GM12878 (cell line): ENCODE measurements around the gene MFSD12. TPM values are rescaled to one million over a fixed set of nuclear protein-coding genes. Genes with fewer than 3 reads are reported as not detected.

Experiments used
- ATAC-seq: fragments of 200-7000 bp; cut with Tn5 transposase; 3 replicates; pipeline ENCODE4 v1.9.1; 2020; ENCODE audit warnings: mild to moderate bottlenecking, moderate library complexity
- BruUV-seq: library from RNA; stranded (reverse); fragments of 400-500 nt; replicated peaks from 2 replicates; lab custom pipeline; 2021; lab: Mats Ljungman, UMichigan
- CTCF ChIA-PET: fragments of 300-600 bp; sonication (Branson Sonifier 250); formaldehyde crosslinking; extraction: SDS; loops from one replicate; lab custom pipeline; 2021; ENCODE audit warnings: inconsistent platforms; lab: Yijun Ruan, JAX
- POLR2A ChIA-PET: fragments of 350-600 bp; formaldehyde crosslinking; extraction: SDS; loops from one replicate; lab custom pipeline; 2021; ENCODE audit warnings: inconsistent platforms; lab: Charles Lee
- RAD21 ChIA-PET: fragments of 300-600 bp; sonication (Branson Sonifier 250); formaldehyde crosslinking; loops from one replicate; lab custom pipeline; 2023; ENCODE audit warnings: antibody characterized with exemption; ENCODE audit not compliant: unreplicated experiment; lab: Charles Lee
- SMC1A ChIA-PET: fragments of 300-600 bp; sonication (Branson Sonifier 250); formaldehyde crosslinking; loops from one replicate; lab custom pipeline; 2023; ENCODE audit not compliant: unreplicated experiment, uncharacterized antibody; lab: Charles Lee
- DNase-seq: peaks from one replicate; pipeline ENCODE4 v3.0.0-alpha.2; 2011; ENCODE audit warnings: low read depth, low spot score
- FAIRE-seq: peaks from 3 replicates; lab custom pipeline; 2011; peaks lifted over from hg19 to GRCh38; lab: Jason Lieb, UNC
- H2AFZ ChIP-seq: 2 replicates; pipeline ENCODE4 v1.6.0; 2011; ENCODE audit warnings: low read depth, low read length, control low read depth; ENCODE audit not compliant: control insufficient read depth
- H3K27ac ChIP-seq: 2 replicates; pipeline ENCODE4 v1.5.1; 2011; ENCODE audit warnings: control low read depth; ENCODE audit not compliant: control insufficient read depth, insufficient read depth
- H3K27me3 ChIP-seq, 2 experiments: replicated peaks in 1 of 2; 2 replicates each; pipeline versions ENCODE4 v1.6.0 to v1.6.1; 2011; ENCODE audit warnings: low read length in 1 of 2; ENCODE audit not compliant: control insufficient read depth in 2 of 2, insufficient read depth in 2 of 2
- H3K36me3 ChIP-seq, 2 experiments: 2 replicates each; pipeline ENCODE4 v1.5.1; 2011; ENCODE audit warnings: low read length in 1 of 2; ENCODE audit not compliant: control insufficient read depth in 2 of 2, insufficient read depth in 2 of 2
- H3K4me1 ChIP-seq: 2 replicates; pipeline ENCODE4 v1.6.1; 2011; ENCODE audit warnings: mild to moderate bottlenecking, low read length, moderate library complexity, mixed read lengths; ENCODE audit not compliant: control insufficient read depth, insufficient read depth
- H3K4me2 ChIP-seq: 2 replicates; pipeline ENCODE4 v1.6.0; 2011; ENCODE audit warnings: control low read depth; ENCODE audit not compliant: control insufficient read depth, insufficient read depth
- H3K4me3 ChIP-seq: fragments of 200-600 bp; sonication (generic); 2 replicates; pipeline ENCODE4 v1.5.1; 2016
- H3K79me2 ChIP-seq: 2 replicates; pipeline ENCODE4 v1.6.0; 2011; ENCODE audit warnings: low read length; ENCODE audit not compliant: control insufficient read depth, insufficient read depth
- H3K9ac ChIP-seq: 2 replicates; pipeline ENCODE4 v1.8.0; 2011; ENCODE audit warnings: low read length, control low read depth, mixed read lengths; ENCODE audit not compliant: control insufficient read depth, insufficient read depth
- H3K9me3 ChIP-seq: replicated peaks from 3 replicates; pipeline ENCODE4 v1.5.1; 2011; ENCODE audit warnings: mild to moderate bottlenecking, low read length; ENCODE audit not compliant: control insufficient read depth, insufficient read depth
- H4K20me1 ChIP-seq: 2 replicates; pipeline ENCODE4 v1.6.0; 2011; ENCODE audit not compliant: control insufficient read depth, insufficient read depth
- BHLHE40 ChIP-seq, 2 experiments: fragments of 450-650 bp in 1 of 2; IDR thresholded peaks; 2 replicates each; pipeline ENCODE4 v1.6.1; 2011 to 2017; ENCODE audit warnings: low read depth in 2 of 2, borderline replicate concordance in 1 of 2, improper control_type of control experiment in 1 of 2, low read length in 1 of 2, mild to moderate bottlenecking in 1 of 2
- CHD1 ChIP-seq: IDR thresholded peaks from 2 replicates; pipeline ENCODE4 v1.6.1; 2012; ENCODE audit warnings: low read depth, low read length, improper control_type of control experiment
- NBN ChIP-seq: fragments of 450-650 bp; IDR thresholded peaks from 2 replicates; pipeline ENCODE4 v1.6.1; 2016
- NFYB ChIP-seq: IDR thresholded peaks from 2 replicates; pipeline ENCODE4 v1.6.1; 2011; ENCODE audit warnings: low read depth, mild to moderate bottlenecking, low read length, improper control_type of control experiment, moderate library complexity; ENCODE audit not compliant: insufficient read depth
- NR2C1 ChIP-seq: fragments of 450-650 bp; IDR thresholded peaks from 2 replicates; pipeline ENCODE4 v1.6.1; 2017; ENCODE audit warnings: antibody characterized with exemption, mild to moderate bottlenecking, moderate library complexity
- SRF ChIP-seq, 2 experiments: IDR thresholded peaks; 2 replicates each; pipeline ENCODE4 v1.6.1; 2011; ENCODE audit warnings: low read depth in 2 of 2, low read length in 2 of 2, mild to moderate bottlenecking in 1 of 2, moderate library complexity in 1 of 2
- WRNIP1 ChIP-seq: IDR thresholded peaks from 2 replicates; pipeline ENCODE4 v1.6.1; 2011; ENCODE audit warnings: low read depth, low read length, improper control_type of control experiment, borderline replicate concordance
- ZZZ3 ChIP-seq: IDR thresholded peaks from 2 replicates; pipeline ENCODE4 v1.6.1; 2011; ENCODE audit warnings: low read depth; ENCODE audit not compliant: control insufficient read depth, insufficient read length
- WGBS: methylation state at CpG from one replicate; pipeline ENCODE4 v1.1.6; 2016; ENCODE audit warnings: low lambda C conversion rate; ENCODE audit not compliant: insufficient replicate concordance, insufficient coverage; ENCODE audit errors: missing lambda C conversion rate; 5-methylcytosine and 5-hydroxymethylcytosine counted together
- in situ Hi-C: fragments of 300-500 bp; cut with MboI; formaldehyde crosslinking; loops from 9 replicates; pipeline ENCODE4 v1.14.3; 2018; ENCODE audit warnings: mixed read lengths
- intact Hi-C: fragments of 100-400 bp; cut with micrococcal nuclease; formaldehyde crosslinking; loops from one replicate; pipeline ENCODE4 v1.14.2; 2022; ENCODE audit not compliant: unreplicated experiment
- polyA plus RNA-seq, 11 experiments: library from polyadenylated mRNA; depleted of rRNA in 4 of 11; unstranded in 6 of 11; stranded (reverse) in 5 of 11; fragments of >200 nt; fragmentation: Nextera tagmentation in 4 of 11; fragmentation: Illumina TruSeq in 1 of 11; extraction: Ambion mirVana in 4 of 11; extraction: Trizol in 1 of 11; gene quantifications; 1 replicate in 1 of 11; 2 replicates in 10 of 11; pipeline versions ENCODE4 v1.2.1 to v1.2.3, GENCODE V29; 2011 to 2016; ENCODE audit warnings: inconsistent platforms in 2 of 11, missing spikeins in 2 of 11, low read depth in 1 of 11
- total RNA-seq, 4 experiments: library from RNA; depleted of rRNA in 3 of 4; stranded (reverse); fragments of >200 nt in 3 of 4; fragmentation: Illumina TruSeq in 1 of 4; extraction: Trizol in 1 of 4; gene quantifications; 2 replicates each; pipeline versions ENCODE4 v1.2.1 to v1.2.3, GENCODE V29; 2013 to 2021

Gene MFSD12
- total and polyA plus RNA-seq, 10 of the 15 experiments (the other 5 are each of a cell fraction or from before 2014, with no cell fraction given) = 0.58 to 65.9 (median 16.8) TPM

GRCh38 chr19:3496392-3497273 lies 60.8 kb downstream of the MFSD12 start:
- no peaks in the 10 kb centered on the region; the same call in 2 of the 3 replicates for H3K9me3 ChIP-seq
- ATAC-seq (no peak), FAIRE-seq (no peak), DNase-seq (no peak)
- no peak overlapping the region for H2AFZ ChIP-seq
- peaks cover 2% of the 10 kb centered on the region; the same call in 1 of the 2 replicates for H3K4me1 ChIP-seq
- in situ Hi-C loops (no loop called here), intact Hi-C loops (no loop called here)
- H3K27me3 ChIP-seq = no peaks in the 10 kb centered on the region
- no peak overlapping the region for H3K4me3 ChIP-seq
- WGBS = 96% methylated on average over 32 of the region's 32 CpGs
- ChIA-PET CTCF (interaction anchor here (1.4 kb wide), 1 partner anchor 12 kb away, joined by 6 read pairs; no protein-coding TSS in a partner anchor), POLR2A (interaction anchor here (0.5 kb wide), 1 partner anchor 58 kb away, joined by 3 read pairs; no protein-coding TSS in a partner anchor), SMC1A (no interaction called here), RAD21 (no interaction called here)
- no TSS peak for BruUV-seq
- no peak overlapping the region for H3K27ac ChIP-seq
- H4K20me1 ChIP-seq = no peaks in the 10 kb centered on the region
- no peak overlapping the region for H3K9ac ChIP-seq
- peaks cover 6 to 17% of the 10 kb centered on the region in 2 experiments for H3K36me3 ChIP-seq
- H3K4me2 ChIP-seq = no peak overlapping the region
- peaks cover 16% of the 10 kb centered on the region for H3K79me2 ChIP-seq
- TF ChIP-seq SRF (IDR thresholded peaks at IDR 0.05; ENCODE audit: low read depth in 2 of 2, low read length in 2 of 2) (peak in 1 of 2 experiments; percentile 6; a peak in 1 of 4 replicates), NFYB (no peak)

GRCh38 chr19:3494559-3494958 lies 62.8 kb downstream of the MFSD12 start:
- TF ChIP-seq BHLHE40 (IDR thresholded peaks at IDR 0.05; ENCODE audit: borderline replicate concordance in 1 of 2, low read depth in 2 of 2, low read length in 1 of 2) (no peak), NR2C1 (no peak), WRNIP1 (no peak), CHD1 (no peak), NBN (no peak), ZZZ3 (no peak)
- Histone ChIP-seq H2AFZ (no peak overlapping the region), H3K79me2 (peaks cover 7% of the 10 kb centered on the region), H3K4me2 (no peak overlapping the region), H3K27me3 (no peaks in the 10 kb centered on the region), H3K4me1 (peaks cover 2% of the 10 kb centered on the region; the same call in 1 of the 2 replicates), H3K36me3 (peaks cover 6 to 19% of the 10 kb centered on the region in 2 experiments), H3K27ac (no peak overlapping the region), H3K9ac (no peak overlapping the region), H4K20me1 (no peaks in the 10 kb centered on the region), H3K4me3 (no peak overlapping the region), H3K9me3 (no peaks in the 10 kb centered on the region; the same call in 2 of the 3 replicates)
- no TSS peak for BruUV-seq
- ChIA-PET CTCF (no interaction called here), POLR2A (no interaction called here), RAD21 (no interaction called here), SMC1A (no interaction called here)
- FAIRE-seq (no peak), ATAC-seq (no peak), DNase-seq (no peak)
- 94% methylated on average over 17 of the region's 18 CpGs for WGBS
- in situ Hi-C loops = no loop called here
- intact Hi-C loops = no loop called here
